GM21619 (cell line): ENCODE measurements around the gene DEFB132.
A peak's percentile ranks its signal among the peaks of the same experiment; 100 is the strongest.

Experiments used
- ATAC-seq: cut with Tn5 transposase; IDR thresholded peaks from one replicate; pipeline ENCODE4 v1.9.1; 2021; ENCODE audit not compliant: unreplicated experiment

Gene DEFB132

DNA sequence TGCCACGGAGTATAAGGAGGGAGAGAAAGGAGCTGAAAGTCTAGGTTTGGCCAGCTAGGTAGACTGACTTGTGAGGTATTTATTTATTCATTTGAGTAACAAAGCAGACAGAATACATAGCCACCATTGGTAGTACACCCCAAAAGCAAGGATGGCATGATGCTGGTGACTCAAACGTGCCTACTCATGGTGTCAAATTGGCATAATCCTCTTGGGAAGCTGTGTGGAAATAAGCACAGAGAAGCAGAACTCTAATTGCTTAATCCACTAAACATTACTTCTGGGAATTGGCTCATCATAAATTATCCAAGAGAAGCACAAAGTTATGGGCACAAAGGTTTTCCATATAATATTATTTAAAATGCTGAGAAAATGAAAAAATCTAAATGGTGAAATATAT is 2.5 kb downstream of the DEFB132 start:
- no peak for ATAC-seq

DNA sequence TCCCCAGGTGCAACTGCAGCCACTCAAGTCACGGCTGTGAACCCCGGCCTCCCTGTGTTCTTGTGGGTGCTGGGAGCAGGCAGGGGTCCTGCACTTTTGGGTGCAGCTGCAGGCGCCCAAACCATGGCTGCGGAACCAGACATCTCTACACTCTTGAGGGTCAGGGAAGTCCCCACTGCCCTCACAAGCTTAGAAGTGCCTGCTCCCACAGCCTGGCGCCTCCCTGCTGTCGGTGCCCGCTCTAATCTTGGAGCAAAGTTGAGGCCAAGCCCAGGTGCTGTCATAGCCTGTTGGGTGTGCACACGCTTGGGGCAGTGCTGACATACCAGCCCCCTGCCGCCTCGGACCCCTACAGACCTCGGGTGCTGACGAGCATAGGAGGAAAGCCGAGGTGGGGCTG is 6.2 kb downstream of the DEFB132 start:
- ATAC-seq, result no peak

DNA sequence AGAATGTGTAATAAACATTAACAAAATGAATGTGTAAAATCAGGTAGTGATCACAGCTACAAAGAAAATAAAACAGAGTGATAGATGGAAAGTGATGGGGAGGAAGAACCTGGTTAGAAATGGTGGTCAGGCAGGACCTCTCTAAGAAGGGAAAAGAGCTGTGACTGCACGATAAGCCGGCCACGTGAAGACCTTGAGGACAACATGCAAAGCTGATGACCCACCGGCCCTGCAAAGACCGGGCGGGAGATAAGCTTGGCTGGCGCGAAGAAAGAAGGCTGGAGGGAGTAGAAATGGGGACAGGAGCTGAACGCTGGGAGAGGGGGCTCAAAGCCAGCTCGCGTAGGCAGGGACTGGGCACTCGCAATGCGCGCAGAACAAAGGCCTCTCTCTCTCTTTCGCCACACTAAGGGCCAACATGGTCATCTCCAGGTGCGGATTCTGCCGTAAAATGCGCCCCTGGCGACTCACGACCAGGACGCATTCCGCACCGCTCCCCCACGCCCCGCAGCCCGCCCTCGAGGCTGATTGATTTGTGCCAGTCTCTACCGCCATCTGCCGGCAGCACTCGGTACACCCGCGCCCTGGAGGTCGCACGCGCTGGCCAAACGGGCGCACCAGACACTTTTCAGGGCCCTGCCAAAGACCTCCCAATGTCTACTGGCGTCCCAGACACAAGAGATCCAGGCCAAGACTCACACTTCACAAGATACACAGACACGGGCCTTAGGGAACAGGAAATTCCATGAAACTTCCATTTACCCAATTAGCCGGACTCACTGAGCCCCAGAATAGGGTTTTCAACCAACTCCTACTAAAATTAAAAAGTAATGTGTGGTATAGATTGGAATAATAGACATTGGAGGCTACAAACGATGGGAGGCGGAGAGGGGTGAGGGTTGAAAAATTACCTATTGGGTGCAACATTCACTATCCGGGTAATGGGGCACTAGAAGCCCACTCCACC is 9.4 kb downstream of the DEFB132 start:
- ATAC-seq, result peak; percentile 87

DNA sequence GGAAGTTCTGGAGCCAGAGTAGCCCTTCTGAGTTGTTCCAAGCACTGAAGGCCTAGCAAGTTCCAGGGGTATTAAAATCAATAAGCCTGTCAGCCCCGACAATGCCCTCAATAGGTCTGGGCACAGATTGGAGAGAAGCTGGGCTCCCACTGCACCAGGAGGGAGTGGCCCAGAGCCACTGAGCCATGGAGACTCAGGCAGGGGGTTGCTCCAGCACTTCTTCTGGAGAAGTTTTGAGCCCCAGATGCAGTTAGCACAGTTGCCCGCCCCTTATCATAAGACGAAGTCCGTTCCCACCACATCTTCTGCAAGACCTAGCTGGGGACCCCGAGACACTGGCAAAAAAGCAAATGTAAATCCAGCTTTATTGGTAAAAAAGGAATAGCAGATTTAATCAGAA is 13.0 kb downstream of the DEFB132 start:
- no peak for ATAC-seq

DNA sequence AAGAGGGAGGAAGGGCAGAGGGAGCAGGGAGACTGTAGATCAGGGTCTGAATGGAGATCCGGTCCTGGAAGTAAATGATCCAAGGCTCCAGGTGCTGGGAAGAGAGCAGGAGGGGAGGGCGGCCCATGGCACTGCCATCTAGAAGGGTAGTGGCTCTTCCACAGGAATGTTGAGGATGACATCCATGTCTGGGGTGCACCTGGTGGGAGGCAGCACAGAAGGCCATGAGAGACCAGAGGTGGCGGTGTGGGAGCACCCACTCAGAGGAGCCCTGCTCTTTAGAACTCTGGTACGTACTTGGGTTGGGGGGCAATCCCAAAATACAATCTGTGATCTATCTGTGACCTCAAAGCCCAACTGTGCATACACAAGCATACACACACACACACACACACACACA is 13.5 kb downstream of the DEFB132 start:
- no peak for ATAC-seq

DNA sequence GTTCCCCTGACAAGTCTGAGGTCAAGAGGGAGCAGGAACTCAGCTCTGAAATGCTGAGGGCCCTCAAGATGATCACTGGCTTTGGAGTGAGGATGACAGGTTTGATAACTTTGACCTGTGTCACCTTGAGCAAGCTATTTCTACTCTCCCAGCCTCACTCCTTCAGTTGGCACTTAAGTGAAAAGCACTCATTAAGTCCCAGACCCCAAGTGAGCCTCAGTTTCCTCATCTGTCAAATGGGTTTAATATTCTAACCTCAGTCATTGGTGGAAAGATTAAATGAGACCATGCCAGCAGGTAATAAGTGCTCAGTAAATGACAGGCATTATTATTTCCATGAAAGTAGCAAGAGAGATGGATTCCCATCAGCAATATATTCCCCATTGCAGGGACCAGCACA is 14.0 kb downstream of the DEFB132 start:
- no peak for ATAC-seq

DNA sequence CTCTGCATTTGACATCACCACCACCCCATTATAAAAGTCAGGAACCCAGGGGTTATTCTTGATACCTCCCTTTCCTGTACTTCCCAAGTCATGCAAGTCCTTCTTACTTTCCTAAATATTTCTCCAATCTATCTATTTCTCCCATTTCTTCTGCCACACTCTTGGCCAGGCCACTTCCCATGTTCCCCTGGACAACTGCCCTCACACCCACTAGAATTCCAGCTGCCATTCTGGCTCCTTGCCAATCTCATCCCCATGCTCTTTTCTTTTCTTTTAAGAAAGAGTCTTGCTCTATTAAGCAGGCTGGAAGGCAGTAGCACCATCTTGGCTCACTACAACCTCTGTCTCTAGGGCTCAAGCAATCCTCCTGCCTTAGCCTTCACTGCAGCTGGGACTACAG is 15.2 kb downstream of the DEFB132 start:
- ATAC-seq, result no peak

DNA sequence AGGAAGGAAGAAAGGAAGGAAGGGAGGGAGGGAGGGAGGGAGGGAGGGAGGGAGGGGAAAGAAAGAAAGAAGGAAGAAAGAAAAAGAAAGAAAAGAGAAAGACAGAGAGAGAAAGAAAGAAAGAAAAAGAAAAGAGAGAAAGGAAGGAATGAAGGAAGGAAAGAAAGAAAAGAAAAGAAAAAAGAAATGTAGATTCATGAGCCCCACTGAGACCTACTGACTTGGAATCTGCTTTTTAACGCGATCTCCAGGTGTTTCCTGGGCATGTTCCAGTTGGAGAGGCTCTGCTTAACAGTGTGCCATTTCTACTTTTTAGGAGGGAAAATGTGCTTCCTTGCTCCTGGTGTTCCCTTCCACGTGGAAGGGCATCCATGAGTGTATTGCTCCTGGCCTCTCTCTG is 16.4 kb downstream of the DEFB132 start:
- ATAC-seq, result no peak

DNA sequence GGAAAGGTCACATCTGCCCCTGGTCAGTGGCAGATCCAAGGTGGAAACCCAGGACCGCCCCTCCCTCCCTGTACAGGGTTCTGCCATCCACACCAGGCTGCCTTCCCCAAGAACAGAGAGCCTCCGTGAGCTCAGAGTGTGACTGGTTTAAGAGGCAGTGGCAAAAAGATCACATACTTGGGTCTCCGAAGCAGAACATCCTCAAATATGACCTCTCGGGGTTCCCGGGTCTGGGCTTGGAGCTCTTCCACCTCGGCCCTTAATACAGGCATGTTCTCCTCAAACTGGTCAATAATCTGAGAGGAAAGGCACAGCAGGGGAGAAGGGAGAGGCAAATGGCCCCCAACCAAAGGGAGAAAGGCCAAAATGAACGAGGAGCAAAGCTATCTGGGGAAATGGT is 18.3 kb downstream of the DEFB132 start:
- ATAC-seq, result no peak

DNA sequence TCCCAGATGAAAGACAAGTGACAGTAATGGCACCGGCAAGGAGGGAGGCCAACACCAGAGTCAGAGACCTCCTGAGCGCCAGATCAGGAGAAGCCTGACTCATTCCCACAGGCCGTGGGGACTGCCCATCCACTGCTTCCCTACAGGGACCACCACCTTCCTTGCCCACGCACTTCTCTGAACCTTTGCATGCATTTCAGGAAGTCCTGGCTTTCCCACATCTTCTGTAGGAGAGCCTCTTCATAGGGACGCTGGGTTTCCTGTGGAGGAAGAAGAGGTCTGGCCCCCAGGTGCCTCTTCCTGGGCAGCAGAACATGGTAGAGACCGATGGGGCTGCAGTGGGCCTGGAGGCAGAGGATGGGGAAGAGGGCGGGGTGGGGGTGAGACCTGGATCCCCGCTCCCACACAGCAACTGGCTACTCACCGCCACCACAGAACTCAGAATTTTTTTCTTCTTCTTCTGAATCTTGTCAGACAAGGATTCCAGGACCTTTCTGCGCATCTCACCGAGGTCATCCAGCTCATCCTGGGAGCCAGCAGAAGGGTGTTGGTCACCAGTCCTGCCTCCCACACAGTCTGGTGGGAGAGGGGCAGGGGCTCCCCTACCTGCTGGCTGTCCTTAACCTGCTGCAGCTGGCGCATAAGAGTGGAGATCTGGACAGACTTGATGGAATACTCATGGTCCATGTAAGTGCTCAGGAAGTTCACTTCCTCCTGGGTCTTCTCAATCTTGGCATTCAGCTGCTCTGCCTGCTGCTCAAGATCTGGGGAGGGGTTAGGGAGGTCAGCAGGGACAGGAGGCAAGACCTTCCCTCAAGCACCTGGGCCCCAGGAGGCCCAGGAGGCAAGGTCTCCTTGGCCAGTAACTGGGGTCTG is 19.3 kb downstream of the DEFB132 start:
- no peak for ATAC-seq

DNA sequence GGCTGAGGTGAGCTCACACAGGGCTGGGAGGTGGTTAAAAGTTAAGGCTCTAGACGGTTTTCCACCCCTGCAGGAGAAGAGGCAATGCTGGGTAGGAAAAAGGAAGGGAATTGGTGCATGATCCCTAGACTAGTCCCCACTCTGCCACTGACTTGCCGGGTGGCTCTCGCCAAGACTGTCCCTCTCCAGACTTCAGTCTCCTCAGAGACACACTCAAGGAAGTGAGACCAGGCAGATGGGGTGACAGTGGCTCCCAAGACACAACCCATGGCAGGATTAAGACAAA is 19.9 kb downstream of the DEFB132 start:
- no peak for ATAC-seq

DNA sequence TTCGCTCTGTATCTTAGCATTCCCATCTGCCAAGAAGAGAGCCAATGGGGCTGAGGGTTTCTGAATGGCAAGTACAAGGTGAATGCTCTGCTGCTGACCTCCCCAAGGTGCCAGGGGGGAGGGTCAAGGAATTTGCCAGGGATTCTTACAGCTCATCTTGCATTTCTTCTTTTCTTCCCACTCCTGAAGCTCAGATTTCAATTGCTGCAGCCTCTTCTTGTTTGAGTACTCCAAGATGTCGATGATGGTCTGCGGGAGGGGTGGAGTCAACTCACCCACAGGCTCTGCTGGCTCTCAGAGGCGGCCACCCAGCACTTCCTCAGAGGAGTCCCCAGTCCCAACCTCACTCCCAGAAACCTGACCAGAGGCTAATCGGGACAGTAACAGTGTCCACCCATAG is 20.7 kb downstream of the DEFB132 start:
- ATAC-seq, result no peak

DNA sequence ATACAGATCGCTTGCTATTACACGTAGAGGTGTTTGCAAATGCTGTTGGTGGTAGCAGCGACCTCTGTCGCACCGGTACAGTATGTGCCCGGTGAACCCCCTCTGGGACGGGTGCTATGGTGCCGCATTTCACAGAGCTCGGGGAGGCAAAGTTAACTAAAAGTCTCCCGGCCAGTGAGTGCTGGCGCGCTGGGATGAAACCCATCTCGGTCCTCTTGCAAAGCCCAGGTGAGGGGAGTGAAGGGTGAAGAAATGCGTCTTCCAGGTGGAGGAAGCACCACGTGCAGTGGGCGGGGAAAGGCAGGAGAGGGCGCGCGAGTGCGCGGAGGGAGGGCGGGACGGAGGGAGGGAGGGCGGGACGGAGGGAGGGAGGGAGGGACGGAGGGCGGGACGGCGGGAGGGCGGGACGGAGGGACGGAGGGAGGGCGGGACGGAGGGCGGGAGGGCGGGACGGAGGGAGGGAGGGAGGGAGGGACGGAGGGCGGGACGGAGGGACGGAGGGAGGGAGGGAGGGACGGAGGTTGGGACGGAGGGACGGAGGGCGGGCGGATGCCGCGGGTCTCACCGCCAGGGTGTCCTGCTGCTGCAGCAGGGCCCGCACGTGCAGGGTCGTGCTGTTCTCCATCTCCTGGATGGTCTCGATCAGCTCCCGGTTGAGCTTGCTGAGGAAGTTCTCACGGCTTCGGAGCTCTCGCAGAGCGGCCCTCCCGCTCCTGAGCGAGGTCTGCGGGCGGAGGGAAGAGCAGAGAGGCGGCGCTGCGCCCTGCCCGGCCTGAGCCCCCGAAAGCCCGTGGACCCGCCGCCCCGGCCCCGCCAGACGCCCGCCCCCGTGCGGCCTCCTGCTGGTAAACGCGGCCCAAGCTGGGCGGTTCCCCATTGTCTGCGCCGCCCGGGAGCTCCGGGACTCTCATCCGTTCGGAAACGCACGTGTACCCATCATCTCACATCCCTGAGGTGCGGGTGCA is 21.4 kb downstream of the DEFB132 start:
- no peak for ATAC-seq

DNA sequence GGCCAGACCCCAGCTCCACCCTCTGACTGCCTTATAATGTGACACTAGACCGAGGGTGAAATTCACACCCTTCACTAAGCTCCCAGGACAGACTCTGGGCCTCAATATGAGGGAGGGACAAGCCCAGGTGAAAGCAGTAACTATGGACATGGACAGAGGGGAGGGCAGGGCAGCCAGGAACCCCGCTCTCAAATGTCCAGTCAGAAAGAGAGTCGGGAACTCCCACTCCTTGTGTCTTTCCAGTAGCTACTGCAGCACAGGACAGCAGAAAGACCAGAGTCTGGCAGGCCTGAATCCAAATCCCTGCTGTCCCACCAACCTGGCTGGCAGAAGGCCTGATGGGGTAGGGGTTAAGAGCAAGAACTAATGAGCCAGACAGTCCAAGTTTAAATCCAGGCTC is 26.6 kb downstream of the DEFB132 start:
- ATAC-seq, result no peak

DNA sequence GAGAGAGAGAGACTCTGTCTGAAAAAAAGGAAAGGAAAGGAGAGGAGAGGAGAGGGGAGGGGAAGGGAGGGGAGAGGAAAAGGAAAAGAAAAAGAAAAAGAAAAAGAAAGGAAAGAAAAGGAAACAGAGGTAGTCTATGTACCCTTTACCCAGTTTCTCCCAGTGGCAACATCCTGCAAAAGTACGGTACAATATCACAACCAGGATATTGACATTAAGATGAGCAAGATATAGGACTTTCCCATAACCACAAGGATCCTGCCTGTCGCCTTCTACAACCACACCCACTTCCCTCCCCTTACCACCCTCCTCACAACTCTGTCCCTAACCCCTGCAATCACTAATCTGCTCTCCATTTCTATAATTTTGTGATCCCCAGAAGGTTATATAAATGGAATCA is 29.0 kb downstream of the DEFB132 start:
- ATAC-seq, result no peak

DNA sequence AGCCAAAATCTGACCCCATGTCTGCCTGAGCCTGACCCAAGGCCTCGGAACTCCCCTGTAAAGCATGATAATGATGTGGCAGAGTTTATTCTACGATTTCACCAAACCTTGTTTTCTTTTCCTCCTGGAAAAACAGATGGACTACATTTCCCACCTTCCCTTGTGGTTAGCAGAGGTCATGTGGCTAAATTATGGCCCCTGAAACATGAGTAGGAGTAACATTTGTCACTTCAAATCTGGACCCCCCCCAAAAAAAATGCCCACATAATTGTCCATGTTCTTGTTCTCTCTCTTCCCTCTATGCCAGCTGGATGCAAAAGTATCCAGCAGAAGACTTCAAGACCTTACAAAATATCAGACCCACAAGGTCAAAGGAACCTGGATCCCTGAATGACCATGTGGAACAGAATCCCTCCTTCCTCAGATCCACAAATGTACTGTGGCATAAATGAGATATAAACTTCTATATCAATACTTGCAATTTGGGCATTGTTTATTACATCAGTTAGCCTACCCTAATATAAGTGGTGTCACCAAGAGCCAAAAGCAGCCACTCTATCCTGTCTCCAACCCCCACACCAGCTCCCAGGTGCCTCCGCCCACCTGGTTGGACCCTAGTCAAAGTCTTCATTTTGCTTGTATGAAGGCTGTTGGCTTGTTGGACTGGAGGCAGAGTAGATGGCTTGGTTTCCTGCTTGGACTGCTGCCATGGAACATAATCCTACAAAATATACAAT is 31.6 kb downstream of the DEFB132 start:
- no peak for ATAC-seq

DNA sequence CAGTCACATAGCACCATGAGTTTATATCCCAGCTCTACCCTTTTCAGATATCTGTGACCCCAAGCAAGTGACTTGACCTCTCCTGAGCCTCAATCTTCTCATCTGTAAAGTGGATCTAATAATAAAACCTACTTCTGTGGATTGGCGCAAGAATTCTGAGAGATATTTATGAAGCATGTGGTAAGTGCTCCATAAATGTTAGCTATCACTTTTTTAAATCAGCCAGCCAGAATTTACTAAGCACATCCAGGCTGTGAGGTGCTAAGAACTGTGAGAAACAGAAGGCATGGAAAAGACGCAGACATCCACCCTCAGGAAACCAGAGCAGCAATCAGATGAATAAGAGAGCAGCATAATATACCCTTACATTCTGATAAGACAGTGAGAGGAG is 32.2 kb downstream of the DEFB132 start:
- no peak for ATAC-seq

DNA sequence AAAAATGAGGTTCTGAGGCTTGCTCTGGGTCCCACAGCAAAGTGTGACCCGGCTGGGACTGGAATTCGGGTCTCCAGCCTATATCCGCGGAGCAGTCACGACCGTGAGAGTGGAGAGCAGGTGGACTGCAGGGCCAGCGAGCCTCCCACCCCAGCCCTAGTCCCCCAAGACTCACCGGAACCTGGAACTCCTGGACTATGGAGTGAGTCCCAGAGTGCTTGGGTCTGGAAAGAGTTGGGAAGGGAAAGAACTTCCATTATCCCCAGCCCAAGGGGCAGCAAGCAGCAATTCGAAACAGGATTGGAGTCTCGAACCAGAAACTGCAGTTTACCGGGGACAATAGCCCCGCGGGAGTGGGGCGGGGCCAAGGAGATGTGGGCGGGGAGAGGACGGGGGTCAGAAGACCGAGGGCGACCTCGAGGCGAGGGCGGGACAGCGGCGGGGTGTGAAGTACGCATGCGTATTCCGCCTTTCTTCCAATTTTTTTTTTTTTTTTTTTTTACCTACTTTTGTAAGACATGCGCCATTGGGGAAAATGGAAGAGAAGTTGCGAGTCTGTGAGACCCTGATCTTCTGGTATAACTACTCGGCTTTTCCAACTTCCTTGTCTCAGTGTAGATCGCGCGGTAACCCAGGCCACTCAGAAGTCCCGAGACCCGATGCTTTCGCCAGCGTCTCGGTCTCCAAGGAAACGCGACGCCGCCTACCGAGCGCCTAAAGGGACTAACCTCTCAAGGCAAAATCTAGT is 32.7 kb downstream of the DEFB132 start, which contains the start of gene C20orf96:
C20orf96 (minus strand) TSS at position 667 of the 748 bp plus-strand sequence; CDS start at position 527, 140 bp downstream.
- peak; percentile 74 for ATAC-seq

DNA sequence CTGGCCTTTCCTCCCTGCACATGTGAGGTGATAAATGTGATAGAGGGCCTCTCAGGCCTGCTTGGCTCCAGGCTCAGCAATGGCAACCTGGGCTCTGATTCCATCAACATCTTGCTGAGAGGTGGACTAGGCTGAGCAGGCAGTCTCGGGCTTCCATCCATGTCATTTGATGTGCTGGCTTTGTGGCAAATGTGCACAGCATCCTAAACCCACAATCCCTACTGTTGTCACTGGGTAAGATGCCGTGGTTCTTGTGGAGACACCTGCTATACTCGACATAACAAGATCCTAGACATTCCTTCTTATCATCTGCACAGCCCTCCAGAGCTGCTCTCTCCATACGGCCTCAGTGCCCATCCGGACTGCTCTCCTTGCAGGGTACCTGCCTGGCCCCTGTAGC is 37.1 kb downstream of the DEFB132 start:
- ATAC-seq, result no peak

DNA sequence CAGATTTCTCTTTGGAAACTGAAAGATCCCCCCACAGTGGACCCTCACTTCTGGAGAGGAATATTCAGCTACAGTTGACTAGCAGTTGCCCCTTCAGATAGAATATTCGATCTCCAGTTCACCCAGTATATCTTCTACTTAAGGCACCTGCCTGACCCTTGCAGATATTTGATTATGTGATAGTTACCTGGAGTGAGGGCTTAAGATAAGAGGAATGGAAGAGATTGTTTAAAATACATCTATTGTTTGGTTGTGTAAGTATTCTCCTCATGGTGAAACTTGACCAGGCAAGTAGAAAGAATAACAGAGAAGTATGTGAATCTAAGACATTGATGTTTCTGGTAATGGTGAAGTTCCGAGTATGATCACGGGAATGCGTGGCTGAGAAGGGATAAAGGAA is 38.3 kb downstream of the DEFB132 start:
- ATAC-seq, result no peak
